H1 (cell line): ENCODE data around the gene HS3ST5. TPM values are rescaled to one million over a fixed set of nuclear protein-coding genes. Genes with fewer than 3 reads are reported as not detected.

ENCODE experiments used
- CTCF ChIA-PET: fragments of 300-600 bp; sonication (Branson Sonifier 250); formaldehyde crosslinking; loops from one replicate; lab custom pipeline; 2021; ENCODE audit not compliant: partially characterized antibody; lab: Charles Lee
- POLR2A ChIA-PET: fragments of 300-600 bp; sonication (Branson Sonifier 250); formaldehyde crosslinking; loops from one replicate; lab custom pipeline; 2021; ENCODE audit warnings: inconsistent platforms; ENCODE audit not compliant: partially characterized antibody; lab: Charles Lee
- DNase-seq, 2 experiments: peaks; one replicate each; pipeline versions ENCODE4 v3.0.0 to v3.0.0-alpha.2; 2010 to 2022; ENCODE audit warnings: low spot score in 2 of 2, low read depth in 1 of 2, mixed read lengths in 1 of 2
- FAIRE-seq: peaks from 2 replicates; lab custom pipeline; 2011; peaks lifted over from hg19 to GRCh38; lab: Jason Lieb, UNC
- H2AFZ ChIP-seq: 2 replicates; pipeline ENCODE4 v1.8.1; 2012; ENCODE audit warnings: low read length, inconsistent platforms
- H2AK5ac ChIP-seq: 2 replicates; pipeline ENCODE4 v1.6.1; 2013; ENCODE audit warnings: low read depth, low read length
- H2BK120ac ChIP-seq: replicated peaks from 2 replicates; pipeline ENCODE3; 2013; ENCODE audit warnings: low read depth, low read length, inconsistent platforms
- H2BK12ac ChIP-seq: 2 replicates; pipeline ENCODE4 v1.6.1; 2013; ENCODE audit warnings: low read depth, low read length
- H2BK15ac ChIP-seq: 2 replicates; pipeline ENCODE4 v1.6.1; 2013; ENCODE audit warnings: low read length
- H2BK20ac ChIP-seq: 2 replicates; pipeline ENCODE4 v1.6.1; 2013; ENCODE audit warnings: low read length
- H2BK5ac ChIP-seq: 2 replicates; pipeline ENCODE4 v1.6.1; 2013; ENCODE audit warnings: low read depth, low read length
- H3K14ac ChIP-seq: 2 replicates; pipeline ENCODE4 v1.6.1; 2013; ENCODE audit warnings: inconsistent platforms; ENCODE audit not compliant: insufficient read length
- H3K18ac ChIP-seq: 2 replicates; pipeline ENCODE4 v1.6.1; 2013; ENCODE audit warnings: low read length; ENCODE audit errors: extremely low read depth
- H3K23ac ChIP-seq: 2 replicates; pipeline ENCODE4 v1.6.1; 2013; ENCODE audit warnings: inconsistent platforms; ENCODE audit not compliant: insufficient read length
- H3K23me2 ChIP-seq: 2 replicates; pipeline ENCODE4 v1.6.1; 2013; ENCODE audit warnings: low read depth, low read length
- H3K27ac ChIP-seq: 2 replicates; pipeline ENCODE4 v1.6.1; 2011; ENCODE audit warnings: low read depth, low read length, inconsistent platforms
- H3K27me3 ChIP-seq, 4 experiments: replicated peaks in 1 of 4; 1 replicate in 1 of 4; 2 replicates in 3 of 4; pipeline versions ENCODE4 v1.6.1 to v1.8.1; 2011 to 2013; ENCODE audit warnings: low read length in 3 of 4, mild to moderate bottlenecking in 3 of 4, inconsistent platforms in 2 of 4, mixed read lengths in 2 of 4, moderate library complexity in 1 of 4; ENCODE audit not compliant: control insufficient read depth in 3 of 4, insufficient read depth in 3 of 4; ENCODE audit errors: extremely low read depth in 1 of 4
- H3K36me3 ChIP-seq, 4 experiments: 2 replicates each; pipeline versions ENCODE4 v1.6.1 to v1.8.1; 2011 to 2013; ENCODE audit warnings: mild to moderate bottlenecking in 4 of 4, low read length in 3 of 4, moderate library complexity in 2 of 4, control low read depth in 1 of 4, inconsistent platforms in 1 of 4; ENCODE audit not compliant: insufficient read depth in 4 of 4, control insufficient read depth in 2 of 4
- H3K4ac ChIP-seq: replicated peaks from 2 replicates; pipeline ENCODE3; 2013; ENCODE audit warnings: low read length, low read depth, mixed read lengths, inconsistent platforms; ENCODE audit not compliant: insufficient read length
- H3K4me1 ChIP-seq, 4 experiments: replicated peaks in 1 of 4; 1 replicate in 1 of 4; 2 replicates in 3 of 4; pipeline versions ENCODE4 v1.6.1 to v1.8.1; 2011 to 2013; ENCODE audit warnings: low read length in 3 of 4, inconsistent platforms in 2 of 4, mixed read lengths in 1 of 4; ENCODE audit not compliant: insufficient read depth in 4 of 4, control insufficient read depth in 3 of 4
- H3K4me2 ChIP-seq, 2 experiments: 2 replicates each; pipeline versions ENCODE4 v1.6.1 to v1.8.1; 2011 to 2013; ENCODE audit warnings: low read depth in 2 of 2, low read length in 2 of 2, control low read depth in 1 of 2, inconsistent platforms in 1 of 2, mild to moderate bottlenecking in 1 of 2; ENCODE audit not compliant: insufficient read depth in 1 of 2
- H3K4me3 ChIP-seq, 4 experiments: fragments of 200-600, 300-600 bp in 1 of 4; sonication (generic), shearing (Covaris generic), sonication (Bioruptor Twin) in 1 of 4; 2 replicates each; pipeline versions ENCODE4 v1.5.1 to v1.8.1; 2011 to 2016; ENCODE audit warnings: low read length in 4 of 4, low read depth in 3 of 4, control low read depth in 2 of 4, inconsistent platforms in 2 of 4, mild to moderate bottlenecking in 2 of 4, mixed read lengths in 1 of 4, moderate library complexity in 1 of 4; ENCODE audit not compliant: insufficient read depth in 2 of 4; ENCODE audit errors: extremely low read depth in 1 of 4
- H3K56ac ChIP-seq: replicated peaks from 2 replicates; pipeline ENCODE3; 2013; ENCODE audit warnings: low read depth, mild to moderate bottlenecking, mixed read lengths, low read length, inconsistent platforms; ENCODE audit not compliant: insufficient read length
- H3K79me1 ChIP-seq: 2 replicates; pipeline ENCODE4 v1.6.1; 2013; ENCODE audit warnings: low read depth, low read length, control low read depth
- H3K79me2 ChIP-seq, 2 experiments: 2 replicates each; pipeline versions ENCODE4 v1.6.1 to v1.8.1; 2012 to 2013; ENCODE audit warnings: low read length in 2 of 2, mild to moderate bottlenecking in 2 of 2, inconsistent platforms in 1 of 2; ENCODE audit not compliant: insufficient read depth in 2 of 2, control insufficient read depth in 1 of 2
- H3K9ac ChIP-seq, 4 experiments: replicated peaks in 1 of 4; 1 replicate in 1 of 4; 2 replicates in 3 of 4; pipeline versions ENCODE4 v1.6.1 to v1.8.1; 2011 to 2013; ENCODE audit warnings: low read depth in 3 of 4, low read length in 3 of 4, control low read depth in 2 of 4, mild to moderate bottlenecking in 2 of 4, moderate library complexity in 2 of 4, inconsistent platforms in 1 of 4; ENCODE audit errors: extremely low read depth in 1 of 4
- H3K9me3 ChIP-seq, 2 experiments: 2 replicates each; pipeline versions ENCODE4 v1.6.1 to v1.8.1; 2012 to 2013; ENCODE audit warnings: mild to moderate bottlenecking in 2 of 2, moderate library complexity in 2 of 2, control low read depth in 1 of 2, inconsistent platforms in 1 of 2, low read depth in 1 of 2, low read length in 1 of 2, mixed read lengths in 1 of 2; ENCODE audit not compliant: insufficient read depth in 2 of 2
- H4K20me1 ChIP-seq, 2 experiments: replicated peaks in 1 of 2; 2 replicates each; pipeline versions ENCODE3 to v1.8.1; 2011 to 2013; ENCODE audit warnings: inconsistent platforms in 2 of 2, low read length in 2 of 2, mild to moderate bottlenecking in 1 of 2; ENCODE audit not compliant: insufficient read depth in 2 of 2, control insufficient read depth in 1 of 2
- H4K5ac ChIP-seq: 2 replicates; pipeline ENCODE4 v1.6.1; 2013; ENCODE audit warnings: low read length, low read depth, mixed read lengths, inconsistent platforms; ENCODE audit not compliant: insufficient read length
- H4K8ac ChIP-seq: 2 replicates; pipeline ENCODE4 v1.8.0; 2013; ENCODE audit warnings: mild to moderate bottlenecking, moderate library complexity, low read length, inconsistent platforms; ENCODE audit not compliant: insufficient read depth; ENCODE audit errors: extremely low read depth
- H4K91ac ChIP-seq: replicated peaks from 2 replicates; pipeline ENCODE3; 2013; ENCODE audit warnings: low read length, mixed read lengths, inconsistent platforms; ENCODE audit not compliant: insufficient read length
- ASH2L ChIP-seq: fragments of 200-600, 300-600 bp; sonication (generic); IDR thresholded peaks from one replicate; pipeline ENCODE4 v1.7.1; 2017; ENCODE audit warnings: low read length
- BCL11A ChIP-seq, 2 experiments: IDR thresholded peaks; one replicate each; pipeline ENCODE4 v1.6.1; 2011; ENCODE audit warnings: low read depth in 2 of 2, low read length in 2 of 2, mild to moderate bottlenecking in 2 of 2
- CTCF ChIP-seq, 3 experiments: IDR thresholded peaks; 1 replicate in 2 of 3; 2 replicates in 1 of 3; pipeline versions ENCODE4 v1.5.1 to v1.6.1; 2011; ENCODE audit warnings: low read length in 3 of 3, mild to moderate bottlenecking in 3 of 3, inconsistent platforms in 2 of 3, low read depth in 1 of 3, moderate library complexity in 1 of 3; ENCODE audit not compliant: insufficient read depth in 1 of 3; ENCODE audit errors: control extremely low read depth in 1 of 3
- HDAC2 ChIP-seq, 2 experiments: fragments of 300-600 bp in 1 of 2; sonication (generic) in 1 of 2; IDR thresholded peaks; 2 replicates each; pipeline ENCODE4 v1.6.1; 2011 to 2012; ENCODE audit warnings: low read depth in 2 of 2, low read length in 2 of 2, mild to moderate bottlenecking in 2 of 2, moderate library complexity in 2 of 2, borderline replicate concordance in 1 of 2, inconsistent platforms in 1 of 2
- SIRT6 ChIP-seq: IDR thresholded peaks from one replicate; pipeline ENCODE4 v1.7.1; 2012; ENCODE audit warnings: low read length, inconsistent platforms
- TEAD4 ChIP-seq: IDR thresholded peaks from 2 replicates; pipeline ENCODE4 v1.6.1; 2012; ENCODE audit warnings: low read depth, low read length, inconsistent platforms, mixed read lengths
- polyA plus RNA-seq, 7 experiments: library from polyadenylated mRNA; depleted of rRNA in 3 of 7; stranded (reverse) in 5 of 7; unstranded in 2 of 7; fragments of >200 nt in 5 of 7; fragments of 200-250 nt in 2 of 7; gene quantifications; 1 replicate in 5 of 7; 2 replicates in 1 of 7; 4 replicates in 1 of 7; pipeline versions ENCODE4 v1.2.1 to v1.2.3, GENCODE V29; 2011 to 2013; ENCODE audit warnings: missing spikeins in 2 of 7, mixed read lengths in 2 of 7
- total RNA-seq: library from RNA; stranded (reverse); fragmentation: NEBNext Ultra II Directional; extraction: Animal tissue kit (Norgen Biotek cat#: 25700); gene quantifications from 2 replicates; pipeline ENCODE4 v1.2.1, GENCODE V29; 2021

The HS3ST5 gene
- total and polyA plus RNA-seq, 2 of the 8 experiments (the other 6 are each of a cell fraction or from before 2014, with no cell fraction given) = 1.2 to 9.9 TPM

DNA sequence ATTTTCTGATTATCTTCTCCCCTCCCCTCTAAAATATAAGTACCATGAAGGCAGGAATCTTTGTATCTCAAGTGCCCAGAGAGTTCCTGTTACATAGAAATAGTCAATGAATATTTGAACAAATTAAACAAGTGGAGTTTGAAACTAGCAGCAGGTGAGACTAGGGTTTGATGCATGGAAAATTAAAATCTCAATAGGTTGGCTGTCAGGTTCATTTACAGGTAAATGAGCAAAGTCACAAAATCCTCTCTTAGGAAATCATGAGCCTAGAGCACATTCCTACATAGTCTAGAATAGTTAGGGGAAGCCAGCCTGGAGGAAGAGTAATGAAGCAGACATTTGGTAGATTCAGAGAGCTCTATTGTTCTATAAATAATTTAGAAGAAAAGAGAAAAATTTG lies 140.4 kb downstream of the HS3ST5 start:
- H3K9ac ChIP-seq = no peak overlapping the region
- TF ChIP-seq CTCF (IDR thresholded peaks at IDR 0.05; ENCODE audit: control extremely low read depth in 1 of 3, insufficient read depth in 1 of 3, low read depth in 1 of 3, low read length in 3 of 3) = no peak
- no peak for TF ChIP-seq ASH2L
- peak; percentile 66 for TF ChIP-seq TEAD4
- TF ChIP-seq BCL11A (IDR thresholded peaks at IDR 0.05; ENCODE audit: low read depth in 2 of 2, low read length in 2 of 2) = no peak
- TF ChIP-seq HDAC2 (IDR thresholded peaks at IDR 0.05; ENCODE audit: borderline replicate concordance in 1 of 2, low read depth in 2 of 2, low read length in 2 of 2) = peak in 1 of 2 experiments; percentile 31; a peak in 1 of 4 replicates
- TF ChIP-seq SIRT6 = no peak

More for the DNA sequence above, 140.4 kb downstream of the HS3ST5 start:
- Histone ChIP-seq H3K56ac (no peak overlapping the region), H2BK20ac (0 out of 2 replicates have a peak overlapping the region, but pooled peaks have one; percentile 52), H3K27me3 (no peaks in the 10 kb centered on the region), H3K4ac (no peak overlapping the region), H2BK5ac (peak overlapping the region; percentile 82; the same call in 1 of the 2 replicates), H4K91ac (no peak overlapping the region), H4K5ac (peak overlapping the region; percentile 79), H4K20me1 (no peaks in the 10 kb centered on the region), H3K4me3 (peak overlapping the region in 1 of 4 experiments; percentile 27; a peak in 1 of 8 replicates), H3K79me2 (peaks cover 0 to 2% of the 10 kb centered on the region in 2 experiments; a peak in 1 of 4 replicates), H3K18ac (peak overlapping the region; percentile 56; the same call in 1 of the 2 replicates), H3K36me3 (peaks cover 0 to 14% (median 4%) of the 10 kb centered on the region in 4 experiments; a peak in 3 of 8 replicates), H3K27ac (no peak overlapping the region), H2AK5ac (no peak overlapping the region), H3K9me3 (peaks cover 12 to 18% of the 10 kb centered on the region in 2 experiments), H3K23ac (no peak overlapping the region), H3K4me1 (peaks cover 0 to 15% (median 12%) of the 10 kb centered on the region in 4 experiments; a peak in 4 of 7 replicates), H3K4me2 (0 out of 4 replicates have a peak overlapping the region, but pooled peaks of 1 of the 2 experiments have one; percentile 8), H4K8ac (no peak overlapping the region), H3K14ac (no peak overlapping the region), H2BK120ac (no peak overlapping the region), H3K23me2 (no peaks in the 10 kb centered on the region; the same call in 1 of the 2 replicates), H2AFZ (no peak overlapping the region), H3K79me1 (no peaks in the 10 kb centered on the region; the same call in 1 of the 2 replicates), H2BK15ac (no peak overlapping the region), H2BK12ac (no peak overlapping the region)
- ChIA-PET POLR2A (no interaction called here), CTCF (interaction anchor here (0.5 kb wide), 1 partner anchor 143 kb away, joined by 4 read pairs; no protein-coding TSS in a partner anchor)
- DNase-seq (no peak), FAIRE-seq (peak; percentile 28)
